GM23338 (cell line): ENCODE results near the gene CCDC181. TPM values are rescaled to one million over a fixed set of nuclear protein-coding genes. Genes with fewer than 3 reads are reported as not detected.

Experiments
- ATAC-seq: fragments of 200-7000 bp; cut with Tn5 transposase; 3 replicates; pipeline ENCODE4 v1.9.1; 2020
- DNase-seq: peaks from one replicate; pipeline ENCODE4 v3.0.0-alpha.2; 2015; ENCODE audit warnings: low spot score
- H2AFZ ChIP-seq: fragments of 200-600 bp; sonication (generic); 2 replicates; pipeline ENCODE4 v1.8.0; 2016; ENCODE audit warnings: antibody characterized with exemption, mild to moderate bottlenecking, moderate library complexity
- H3F3A ChIP-seq: fragments of 200-600 bp; sonication (generic); replicated peaks from 2 replicates; pipeline ENCODE4 v1.8.0; 2017; ENCODE audit warnings: antibody characterized with exemption, mixed run types, low read depth
- H3K27ac ChIP-seq: fragments of 200-600 bp; sonication (generic); 2 replicates; pipeline ENCODE4 v1.6.1; 2016; ENCODE audit warnings: low read depth
- H3K27me3 ChIP-seq: fragments of 200-600 bp; sonication (generic); 2 replicates; pipeline ENCODE4 v1.8.0; 2016; ENCODE audit warnings: mild to moderate bottlenecking, mixed run types, moderate library complexity; ENCODE audit not compliant: insufficient read depth
- H3K36me3 ChIP-seq: fragments of 200-600 bp; sonication (generic); 2 replicates; pipeline ENCODE4 v1.8.0; 2016; ENCODE audit warnings: mild to moderate bottlenecking; ENCODE audit not compliant: insufficient read depth
- H3K4me1 ChIP-seq: fragments of 200-600 bp; sonication (generic); 2 replicates; pipeline ENCODE4 v1.8.0; 2016; ENCODE audit warnings: mild to moderate bottlenecking, moderate library complexity; ENCODE audit not compliant: insufficient read depth
- H3K4me2 ChIP-seq: fragments of 200-600 bp; sonication (generic); 2 replicates; pipeline ENCODE4 v1.7.1; 2017; ENCODE audit warnings: mixed run types
- H3K4me3 ChIP-seq: fragments of 200-600 bp; sonication (generic); 2 replicates; pipeline ENCODE4 v1.6.1; 2016; ENCODE audit warnings: mixed run types
- H3K79me2 ChIP-seq: fragments of 200-600 bp; sonication (generic); replicated peaks from 2 replicates; pipeline ENCODE4 v1.8.0; 2017; ENCODE audit warnings: mild to moderate bottlenecking; ENCODE audit not compliant: insufficient read depth
- H3K9me2 ChIP-seq: fragments of 200-600 bp; sonication (generic); 2 replicates; pipeline ENCODE4 v1.8.0; 2017; ENCODE audit not compliant: insufficient read depth
- H4K20me1 ChIP-seq: fragments of 200-600 bp; sonication (generic); replicated peaks from 2 replicates; pipeline ENCODE4 v1.8.0; 2017; ENCODE audit warnings: mild to moderate bottlenecking; ENCODE audit not compliant: insufficient read depth
- H3K27ac Mint-ChIP-seq: 2 replicates; pipeline ENCODE4 v1.8.0; 2020; ENCODE audit warnings: inconsistent platforms, mild to moderate bottlenecking, moderate library complexity, mixed read lengths
- H3K27me3 Mint-ChIP-seq: 3 replicates; pipeline ENCODE4 v1.8.0; 2022; ENCODE audit warnings: low read depth, mild to moderate bottlenecking, moderate library complexity, mixed read lengths, inconsistent platforms; ENCODE audit not compliant: insufficient read depth, poor library complexity
- H3K36me3 Mint-ChIP-seq: 3 replicates; pipeline ENCODE4 v1.8.0; 2021; ENCODE audit warnings: low read depth, mild to moderate bottlenecking, inconsistent platforms, moderate library complexity, mixed read lengths
- H3K4me1 Mint-ChIP-seq: 3 replicates; pipeline ENCODE4 v1.8.0; 2020; ENCODE audit warnings: mild to moderate bottlenecking, inconsistent platforms, mixed read lengths
- H3K4me3 Mint-ChIP-seq: 3 replicates; pipeline ENCODE4 v1.8.0; 2021; ENCODE audit warnings: moderate library complexity, mild to moderate bottlenecking, inconsistent platforms, mixed read lengths
- H3K9me3 Mint-ChIP-seq: 3 replicates; pipeline ENCODE4 v1.8.0; 2020; ENCODE audit warnings: moderate library complexity, mild to moderate bottlenecking, inconsistent platforms, mixed read lengths
- CREB1 ChIP-seq: fragments of 250-450 bp; sonication (Bioruptor Pico); IDR thresholded peaks from 2 replicates; pipeline ENCODE4 v1.5.0; 2020; ENCODE audit warnings: low read depth, mild to moderate bottlenecking, moderate library complexity
- JUNB ChIP-seq: IDR thresholded peaks from one replicate; pipeline ENCODE4 v1.6.1; 2016; ENCODE audit warnings: antibody characterized with exemption; ENCODE audit not compliant: unreplicated experiment
- NANOG ChIP-seq: IDR thresholded peaks from 2 replicates; pipeline ENCODE4 v1.6.1; 2016; ENCODE audit warnings: antibody characterized with exemption, borderline replicate concordance
- ZNF331 ChIP-seq: fragments of 250-450 bp; sonication (Bioruptor Pico); IDR thresholded peaks from 2 replicates; pipeline ENCODE4 v1.5.0; 2020; ENCODE audit warnings: low read depth, mild to moderate bottlenecking, moderate library complexity
- polyA plus RNA-seq: library from polyadenylated mRNA; unstranded; fragments of >200 nt; fragmentation: Nextera tagmentation; extraction: Ambion mirVana; gene quantifications from 2 replicates; pipeline ENCODE4 v1.2.1, GENCODE V29; 2016
- total RNA-seq: library from RNA; depleted of rRNA; stranded (reverse); fragments of >200 nt; shearing (Covaris generic); gene quantifications from 2 replicates; pipeline ENCODE4 v1.2.3, GENCODE V29; 2014
- TF ChIP-seq, protein P1 (sequence below): fragments of 250-450 bp; sonication (Bioruptor Pico); IDR thresholded peaks from 2 replicates; pipeline ENCODE4 v1.5.0; 2020; ENCODE audit warnings: mild to moderate bottlenecking, moderate library complexity
- TF ChIP-seq, protein P2 (sequence below), 2 experiments: fragments of 200-600 bp in 1 of 2; sonication (generic) in 1 of 2; conservative IDR thresholded peaks; 2 replicates each; pipeline versions ENCODE4 v1.5.1 to v1.6.1; 2016 to 2017; ENCODE audit warnings: antibody characterized with exemption in 2 of 2, low read depth in 2 of 2, mild to moderate bottlenecking in 2 of 2, moderate library complexity in 1 of 2
- TF ChIP-seq, protein P3 (sequence below): IDR thresholded peaks from 2 replicates; pipeline ENCODE4 v1.6.1; 2016; ENCODE audit warnings: antibody characterized with exemption

The CCDC181 gene
- total and polyA plus RNA-seq, 2 experiments from 2014 or later = 3.4 to 9.0 TPM

DNA sequence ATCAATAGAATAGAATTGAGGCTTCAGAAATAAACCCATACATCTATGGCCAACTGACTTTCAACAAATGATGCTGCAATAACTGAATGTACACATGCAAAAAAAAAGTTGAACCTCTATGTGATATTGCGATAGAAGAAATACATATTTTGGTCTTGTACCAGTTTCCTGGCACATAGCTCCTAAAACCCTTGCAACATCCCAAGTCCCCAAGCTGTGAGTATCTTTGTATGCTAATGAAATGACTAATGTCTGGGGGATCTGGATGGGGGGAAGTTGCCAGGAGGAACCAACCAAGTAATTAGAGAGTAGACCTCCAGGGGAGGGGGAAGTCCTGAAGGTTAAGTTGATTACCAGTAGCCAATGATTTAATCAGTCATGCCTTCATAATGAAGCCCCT, 34.9 kb downstream of the CCDC181 start (continued):
- TF ChIP-seq, protein P1, sequence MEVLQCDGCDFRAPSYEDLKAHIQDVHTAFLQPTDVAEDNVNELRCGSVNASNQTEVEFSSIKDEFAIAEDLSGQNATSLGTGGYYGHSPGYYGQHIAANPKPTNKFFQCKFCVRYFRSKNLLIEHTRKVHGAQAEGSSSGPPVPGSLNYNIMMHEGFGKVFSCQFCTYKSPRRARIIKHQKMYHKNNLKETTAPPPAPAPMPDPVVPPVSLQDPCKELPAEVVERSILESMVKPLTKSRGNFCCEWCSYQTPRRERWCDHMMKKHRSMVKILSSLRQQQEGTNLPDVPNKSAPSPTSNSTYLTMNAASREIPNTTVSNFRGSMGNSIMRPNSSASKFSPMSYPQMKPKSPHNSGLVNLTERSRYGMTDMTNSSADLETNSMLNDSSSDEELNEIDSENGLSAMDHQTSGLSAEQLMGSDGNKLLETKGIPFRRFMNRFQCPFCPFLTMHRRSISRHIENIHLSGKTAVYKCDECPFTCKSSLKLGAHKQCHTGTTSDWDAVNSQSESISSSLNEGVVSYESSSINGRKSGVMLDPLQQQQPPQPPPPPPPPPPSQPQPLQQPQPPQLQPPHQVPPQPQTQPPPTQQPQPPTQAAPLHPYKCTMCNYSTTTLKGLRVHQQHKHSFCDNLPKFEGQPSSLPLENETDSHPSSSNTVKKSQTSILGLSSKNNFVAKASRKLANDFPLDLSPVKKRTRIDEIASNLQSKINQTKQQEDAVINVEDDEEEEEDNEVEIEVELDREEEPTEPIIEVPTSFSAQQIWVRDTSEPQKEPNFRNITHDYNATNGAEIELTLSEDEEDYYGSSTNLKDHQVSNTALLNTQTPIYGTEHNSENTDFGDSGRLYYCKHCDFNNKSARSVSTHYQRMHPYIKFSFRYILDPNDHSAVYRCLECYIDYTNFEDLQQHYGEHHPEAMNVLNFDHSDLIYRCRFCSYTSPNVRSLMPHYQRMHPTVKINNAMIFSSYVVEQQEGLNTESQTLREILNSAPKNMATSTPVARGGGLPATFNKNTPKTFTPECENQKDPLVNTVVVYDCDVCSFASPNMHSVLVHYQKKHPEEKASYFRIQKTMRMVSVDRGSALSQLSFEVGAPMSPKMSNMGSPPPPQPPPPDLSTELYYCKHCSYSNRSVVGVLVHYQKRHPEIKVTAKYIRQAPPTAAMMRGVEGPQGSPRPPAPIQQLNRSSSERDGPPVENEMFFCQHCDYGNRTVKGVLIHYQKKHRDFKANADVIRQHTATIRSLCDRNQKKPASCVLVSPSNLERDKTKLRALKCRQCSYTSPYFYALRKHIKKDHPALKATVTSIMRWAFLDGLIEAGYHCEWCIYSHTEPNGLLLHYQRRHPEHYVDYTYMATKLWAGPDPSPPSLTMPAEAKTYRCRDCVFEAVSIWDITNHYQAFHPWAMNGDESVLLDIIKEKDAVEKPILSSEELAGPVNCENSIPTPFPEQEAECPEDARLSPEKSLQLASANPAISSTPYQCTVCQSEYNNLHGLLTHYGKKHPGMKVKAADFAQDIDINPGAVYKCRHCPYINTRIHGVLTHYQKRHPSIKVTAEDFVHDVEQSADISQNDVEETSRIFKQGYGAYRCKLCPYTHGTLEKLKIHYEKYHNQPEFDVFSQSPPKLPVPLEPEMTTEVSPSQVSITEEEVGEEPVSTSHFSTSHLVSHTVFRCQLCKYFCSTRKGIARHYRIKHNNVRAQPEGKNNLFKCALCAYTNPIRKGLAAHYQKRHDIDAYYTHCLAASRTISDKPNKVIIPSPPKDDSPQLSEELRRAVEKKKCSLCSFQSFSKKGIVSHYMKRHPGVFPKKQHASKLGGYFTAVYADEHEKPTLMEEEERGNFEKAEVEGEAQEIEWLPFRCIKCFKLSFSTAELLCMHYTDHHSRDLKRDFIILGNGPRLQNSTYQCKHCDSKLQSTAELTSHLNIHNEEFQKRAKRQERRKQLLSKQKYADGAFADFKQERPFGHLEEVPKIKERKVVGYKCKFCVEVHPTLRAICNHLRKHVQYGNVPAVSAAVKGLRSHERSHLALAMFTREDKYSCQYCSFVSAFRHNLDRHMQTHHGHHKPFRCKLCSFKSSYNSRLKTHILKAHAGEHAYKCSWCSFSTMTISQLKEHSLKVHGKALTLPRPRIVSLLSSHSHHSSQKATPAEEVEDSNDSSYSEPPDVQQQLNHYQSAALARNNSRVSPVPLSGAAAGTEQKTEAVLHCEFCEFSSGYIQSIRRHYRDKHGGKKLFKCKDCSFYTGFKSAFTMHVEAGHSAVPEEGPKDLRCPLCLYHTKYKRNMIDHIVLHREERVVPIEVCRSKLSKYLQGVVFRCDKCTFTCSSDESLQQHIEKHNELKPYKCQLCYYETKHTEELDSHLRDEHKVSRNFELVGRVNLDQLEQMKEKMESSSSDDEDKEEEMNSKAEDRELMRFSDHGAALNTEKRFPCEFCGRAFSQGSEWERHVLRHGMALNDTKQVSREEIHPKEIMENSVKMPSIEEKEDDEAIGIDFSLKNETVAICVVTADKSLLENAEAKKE = no peak
- no peak for TF ChIP-seq ZNF331 (CRISPR knock-in tag)
- TF ChIP-seq NANOG = no peak
- TF ChIP-seq, protein P2, sequence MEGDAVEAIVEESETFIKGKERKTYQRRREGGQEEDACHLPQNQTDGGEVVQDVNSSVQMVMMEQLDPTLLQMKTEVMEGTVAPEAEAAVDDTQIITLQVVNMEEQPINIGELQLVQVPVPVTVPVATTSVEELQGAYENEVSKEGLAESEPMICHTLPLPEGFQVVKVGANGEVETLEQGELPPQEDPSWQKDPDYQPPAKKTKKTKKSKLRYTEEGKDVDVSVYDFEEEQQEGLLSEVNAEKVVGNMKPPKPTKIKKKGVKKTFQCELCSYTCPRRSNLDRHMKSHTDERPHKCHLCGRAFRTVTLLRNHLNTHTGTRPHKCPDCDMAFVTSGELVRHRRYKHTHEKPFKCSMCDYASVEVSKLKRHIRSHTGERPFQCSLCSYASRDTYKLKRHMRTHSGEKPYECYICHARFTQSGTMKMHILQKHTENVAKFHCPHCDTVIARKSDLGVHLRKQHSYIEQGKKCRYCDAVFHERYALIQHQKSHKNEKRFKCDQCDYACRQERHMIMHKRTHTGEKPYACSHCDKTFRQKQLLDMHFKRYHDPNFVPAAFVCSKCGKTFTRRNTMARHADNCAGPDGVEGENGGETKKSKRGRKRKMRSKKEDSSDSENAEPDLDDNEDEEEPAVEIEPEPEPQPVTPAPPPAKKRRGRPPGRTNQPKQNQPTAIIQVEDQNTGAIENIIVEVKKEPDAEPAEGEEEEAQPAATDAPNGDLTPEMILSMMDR (conservative IDR thresholded peaks at IDR 0.05; ENCODE audit: low read depth in 2 of 2) = no peak
- TF ChIP-seq JUNB = no peak

DNA sequence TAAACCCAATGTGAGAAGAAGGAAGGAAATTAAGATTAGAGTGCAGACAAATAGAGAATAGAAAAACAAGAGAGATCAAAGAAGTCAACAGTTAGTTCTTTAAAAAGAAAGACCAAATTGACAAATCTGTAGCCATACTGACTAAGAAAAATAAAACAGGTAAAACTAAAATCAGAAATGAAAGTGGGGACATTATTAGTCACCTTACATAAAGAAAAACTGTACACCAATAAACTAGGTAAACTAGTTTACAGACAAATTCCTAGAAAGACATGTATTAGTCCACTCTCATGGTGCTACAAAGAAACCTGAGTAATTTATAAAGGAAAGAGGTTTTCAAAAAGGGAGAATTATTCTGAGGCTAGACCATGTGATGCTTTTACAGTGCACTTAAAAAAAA, 37.0 kb downstream of the CCDC181 start:
- no peak overlapping the region for H2AFZ ChIP-seq
- H3K9me3 Mint-ChIP-seq = no peaks in the 10 kb centered on the region; the same call in 2 of the 3 replicates
- no peak overlapping the region for H3K4me3 Mint-ChIP-seq
- H3K27me3 Mint-ChIP-seq = no peaks in the 10 kb centered on the region
- H3K36me3 Mint-ChIP-seq = peaks cover 17% of the 10 kb centered on the region; the same call in 2 of the 3 replicates
- H3K79me2 ChIP-seq = no peaks in the 10 kb centered on the region
- H3K4me3 ChIP-seq = no peak overlapping the region
- no peaks in the 10 kb centered on the region for H3K4me1 ChIP-seq
- H3K27ac ChIP-seq = no peak overlapping the region
- no peak overlapping the region for H3K27ac Mint-ChIP-seq
- H3K36me3 ChIP-seq = peaks cover 9% of the 10 kb centered on the region; the same call in 1 of the 2 replicates
- no peaks in the 10 kb centered on the region for H3K9me2 ChIP-seq
- DNase-seq = no peak
- H4K20me1 ChIP-seq = 0 out of 2 replicates have a peak, but pooled peaks cover 3% of the 10 kb centered on the region
- no peaks in the 10 kb centered on the region for H3F3A ChIP-seq
- H3K27me3 ChIP-seq = no peaks in the 10 kb centered on the region
- no peak overlapping the region for H3K4me2 ChIP-seq
- H3K4me1 Mint-ChIP-seq = no peaks in the 10 kb centered on the region
- ATAC-seq = no peak
- TF ChIP-seq CREB1 (CRISPR knock-in tag) = no peak
- TF ChIP-seq NANOG = no peak
- TF ChIP-seq JUNB = no peak
- TF ChIP-seq, protein P3, sequence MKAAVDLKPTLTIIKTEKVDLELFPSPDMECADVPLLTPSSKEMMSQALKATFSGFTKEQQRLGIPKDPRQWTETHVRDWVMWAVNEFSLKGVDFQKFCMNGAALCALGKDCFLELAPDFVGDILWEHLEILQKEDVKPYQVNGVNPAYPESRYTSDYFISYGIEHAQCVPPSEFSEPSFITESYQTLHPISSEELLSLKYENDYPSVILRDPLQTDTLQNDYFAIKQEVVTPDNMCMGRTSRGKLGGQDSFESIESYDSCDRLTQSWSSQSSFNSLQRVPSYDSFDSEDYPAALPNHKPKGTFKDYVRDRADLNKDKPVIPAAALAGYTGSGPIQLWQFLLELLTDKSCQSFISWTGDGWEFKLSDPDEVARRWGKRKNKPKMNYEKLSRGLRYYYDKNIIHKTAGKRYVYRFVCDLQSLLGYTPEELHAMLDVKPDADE = no peak
